SK-N-SH treated with all-trans-retinoic acid at 6 μM for 48 hours (cell line): ENCODE results near the gene GAPVD1.

Experiments used
- CSDC2 ChIP-seq: fragments of 250-450 bp; sonication (Bioruptor Pico); IDR thresholded peaks from 2 replicates; pipeline ENCODE4 v1.5.0; 2020; ENCODE audit warnings: mild to moderate bottlenecking, moderate library complexity
- ESRRG ChIP-seq: fragments of 250-450 bp; sonication (Bioruptor Pico); IDR thresholded peaks from 2 replicates; pipeline ENCODE4 v1.6.1; 2021; ENCODE audit warnings: mild to moderate bottlenecking
- OSR1 ChIP-seq: fragments of 250-450 bp; sonication (Bioruptor Pico); IDR thresholded peaks from 2 replicates; pipeline ENCODE4 v1.8.0; 2022; ENCODE audit warnings: moderate library complexity, mild to moderate bottlenecking, inconsistent platforms
- PATZ1 ChIP-seq: fragments of 250-450 bp; sonication (Bioruptor Pico); IDR thresholded peaks from 2 replicates; pipeline ENCODE4 v1.8.0; 2020; ENCODE audit warnings: mild to moderate bottlenecking, moderate library complexity, borderline replicate concordance
- RARB ChIP-seq: fragments of 250-450 bp; sonication (Bioruptor Pico); IDR thresholded peaks from 2 replicates; pipeline ENCODE4 v1.8.0; 2021; ENCODE audit warnings: mild to moderate bottlenecking, moderate library complexity
- TOX ChIP-seq: fragments of 250-450 bp; sonication (Bioruptor Pico); IDR thresholded peaks from 2 replicates; pipeline ENCODE4 v1.8.0; 2021; ENCODE audit warnings: mild to moderate bottlenecking, moderate library complexity, borderline replicate concordance
- ZFP30 ChIP-seq: fragments of 450-650 bp; formaldehyde crosslinking; IDR thresholded peaks from 2 replicates; pipeline ENCODE4 v1.5.0; 2022; ENCODE audit warnings: mild to moderate bottlenecking, moderate library complexity
- ZNF70 ChIP-seq: fragments of 450-650 bp; formaldehyde crosslinking; IDR thresholded peaks from 2 replicates; pipeline ENCODE4 v1.5.0; 2020; ENCODE audit warnings: mild to moderate bottlenecking, moderate library complexity
- ZNF8 ChIP-seq: fragments of 450-650 bp; formaldehyde crosslinking; IDR thresholded peaks from 2 replicates; pipeline ENCODE4 v1.5.0; 2020; ENCODE audit warnings: mild to moderate bottlenecking, moderate library complexity
- TF ChIP-seq, protein P1 (sequence below): fragments of 250-450 bp; sonication (Bioruptor Pico); IDR thresholded peaks from 2 replicates; pipeline ENCODE4 v1.5.1; 2020; ENCODE audit warnings: low read depth, mild to moderate bottlenecking, moderate library complexity
- TF ChIP-seq, protein P2 (sequence below): fragments of 250-450 bp; sonication (Bioruptor Pico); IDR thresholded peaks from 2 replicates; pipeline ENCODE4 v1.5.1; 2021; ENCODE audit warnings: mild to moderate bottlenecking, moderate library complexity
- TF ChIP-seq, protein P3 (sequence below): fragments of 250-450 bp; sonication (Bioruptor Pico); IDR thresholded peaks from 2 replicates; pipeline ENCODE4 v1.5.0; 2020; ENCODE audit warnings: mild to moderate bottlenecking, moderate library complexity

DNA sequence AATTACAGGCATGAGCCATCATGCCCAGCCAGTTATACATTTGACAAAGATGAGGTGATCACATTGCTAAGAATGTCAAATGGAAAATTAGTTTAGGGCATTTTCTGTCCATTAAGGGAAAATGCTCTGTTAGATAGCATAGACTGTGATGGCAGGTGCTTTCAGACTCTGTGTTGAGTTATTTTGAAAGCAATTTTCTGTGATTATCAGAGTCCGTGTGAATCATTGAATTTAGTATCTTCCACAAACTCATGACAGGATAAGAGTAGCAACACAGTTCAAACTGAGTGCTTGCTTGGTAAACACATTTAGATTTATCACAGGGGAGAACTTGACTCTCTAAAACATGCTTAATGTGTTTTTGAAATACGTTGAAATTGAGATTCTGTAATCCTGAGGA is 69.0 kb downstream of the GAPVD1 start:
- TF ChIP-seq ESRRG (CRISPR knock-in tag) (no peak), OSR1 (CRISPR knock-in tag) (no peak), PATZ1 (CRISPR knock-in tag) (no peak), CSDC2 (no peak), RARB (CRISPR knock-in tag) (no peak), ZNF70 (CRISPR knock-in tag) (no peak), TOX (CRISPR knock-in tag) (no peak), ZFP30 (CRISPR knock-in tag) (no peak), ZNF8 (no peak)
- TF ChIP-seq, protein P1, sequence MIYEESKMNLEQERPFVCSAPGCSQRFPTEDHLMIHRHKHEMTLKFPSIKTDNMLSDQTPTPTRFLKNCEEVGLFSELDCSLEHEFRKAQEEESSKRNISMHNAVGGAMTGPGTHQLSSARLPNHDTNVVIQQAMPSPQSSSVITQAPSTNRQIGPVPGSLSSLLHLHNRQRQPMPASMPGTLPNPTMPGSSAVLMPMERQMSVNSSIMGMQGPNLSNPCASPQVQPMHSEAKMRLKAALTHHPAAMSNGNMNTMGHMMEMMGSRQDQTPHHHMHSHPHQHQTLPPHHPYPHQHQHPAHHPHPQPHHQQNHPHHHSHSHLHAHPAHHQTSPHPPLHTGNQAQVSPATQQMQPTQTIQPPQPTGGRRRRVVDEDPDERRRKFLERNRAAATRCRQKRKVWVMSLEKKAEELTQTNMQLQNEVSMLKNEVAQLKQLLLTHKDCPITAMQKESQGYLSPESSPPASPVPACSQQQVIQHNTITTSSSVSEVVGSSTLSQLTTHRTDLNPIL (CRISPR knock-in tag), result no peak
- TF ChIP-seq, protein P2, sequence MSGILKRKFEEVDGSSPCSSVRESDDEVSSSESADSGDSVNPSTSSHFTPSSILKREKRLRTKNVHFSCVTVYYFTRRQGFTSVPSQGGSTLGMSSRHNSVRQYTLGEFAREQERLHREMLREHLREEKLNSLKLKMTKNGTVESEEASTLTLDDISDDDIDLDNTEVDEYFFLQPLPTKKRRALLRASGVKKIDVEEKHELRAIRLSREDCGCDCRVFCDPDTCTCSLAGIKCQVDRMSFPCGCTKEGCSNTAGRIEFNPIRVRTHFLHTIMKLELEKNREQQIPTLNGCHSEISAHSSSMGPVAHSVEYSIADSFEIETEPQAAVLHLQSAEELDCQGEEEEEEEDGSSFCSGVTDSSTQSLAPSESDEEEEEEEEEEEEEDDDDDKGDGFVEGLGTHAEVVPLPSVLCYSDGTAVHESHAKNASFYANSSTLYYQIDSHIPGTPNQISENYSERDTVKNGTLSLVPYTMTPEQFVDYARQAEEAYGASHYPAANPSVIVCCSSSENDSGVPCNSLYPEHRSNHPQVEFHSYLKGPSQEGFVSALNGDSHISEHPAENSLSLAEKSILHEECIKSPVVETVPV (CRISPR knock-in tag), result no peak
- TF ChIP-seq, protein P3, sequence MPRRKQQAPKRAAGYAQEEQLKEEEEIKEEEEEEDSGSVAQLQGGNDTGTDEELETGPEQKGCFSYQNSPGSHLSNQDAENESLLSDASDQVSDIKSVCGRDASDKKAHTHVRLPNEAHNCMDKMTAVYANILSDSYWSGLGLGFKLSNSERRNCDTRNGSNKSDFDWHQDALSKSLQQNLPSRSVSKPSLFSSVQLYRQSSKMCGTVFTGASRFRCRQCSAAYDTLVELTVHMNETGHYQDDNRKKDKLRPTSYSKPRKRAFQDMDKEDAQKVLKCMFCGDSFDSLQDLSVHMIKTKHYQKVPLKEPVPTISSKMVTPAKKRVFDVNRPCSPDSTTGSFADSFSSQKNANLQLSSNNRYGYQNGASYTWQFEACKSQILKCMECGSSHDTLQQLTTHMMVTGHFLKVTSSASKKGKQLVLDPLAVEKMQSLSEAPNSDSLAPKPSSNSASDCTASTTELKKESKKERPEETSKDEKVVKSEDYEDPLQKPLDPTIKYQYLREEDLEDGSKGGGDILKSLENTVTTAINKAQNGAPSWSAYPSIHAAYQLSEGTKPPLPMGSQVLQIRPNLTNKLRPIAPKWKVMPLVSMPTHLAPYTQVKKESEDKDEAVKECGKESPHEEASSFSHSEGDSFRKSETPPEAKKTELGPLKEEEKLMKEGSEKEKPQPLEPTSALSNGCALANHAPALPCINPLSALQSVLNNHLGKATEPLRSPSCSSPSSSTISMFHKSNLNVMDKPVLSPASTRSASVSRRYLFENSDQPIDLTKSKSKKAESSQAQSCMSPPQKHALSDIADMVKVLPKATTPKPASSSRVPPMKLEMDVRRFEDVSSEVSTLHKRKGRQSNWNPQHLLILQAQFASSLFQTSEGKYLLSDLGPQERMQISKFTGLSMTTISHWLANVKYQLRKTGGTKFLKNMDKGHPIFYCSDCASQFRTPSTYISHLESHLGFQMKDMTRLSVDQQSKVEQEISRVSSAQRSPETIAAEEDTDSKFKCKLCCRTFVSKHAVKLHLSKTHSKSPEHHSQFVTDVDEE (CRISPR knock-in tag), result no peak
